IPS-NIHi7 (cell line): ENCODE measurements around the gene KCNAB1.
"Not testable (repeated sequence)": the region's sequence is repeated elsewhere in the genome, so short reads cannot be mapped to it uniquely, and the experiment has no call there.

Experiments
- DNase-seq: peaks from one replicate; pipeline ENCODE4 v3.0.0; 2012; ENCODE audit warnings: mixed read lengths; ENCODE audit errors: extremely low spot score

Gene KCNAB1

GRCh38 chr3:156120528-156121251, at the start of gene KCNAB1:
Gene KCNAB1 (plus strand): TSS chr3:156120578.
- DNase-seq, result no peak

- DNase-seq, result no peak
These were observed 49.3 kb upstream of the KCNAB1 start for GRCh38 chr3:156071031-156071430.

- DNase-seq, result not testable (repeated sequence)
These were observed 47.3 kb upstream of the KCNAB1 start for GRCh38 chr3:156072950-156073657.

- no peak for DNase-seq
These were observed 30.3 kb upstream of the KCNAB1 start for GRCh38 chr3:156090126-156090525.

- DNase-seq, result peak; percentile 22
These were observed 26.4 kb upstream of the KCNAB1 start for GRCh38 chr3:156093964-156094363.

GRCh38 chr3:156094391-156094790, 26.0 kb upstream of the KCNAB1 start:
- no peak for DNase-seq

- DNase-seq, result not testable (repeated sequence)
These were observed 24.7 kb upstream of the KCNAB1 start for GRCh38 chr3:156095652-156096051.

GRCh38 chr3:156098437-156099035, 21.8 kb upstream of the KCNAB1 start:
- no peak for DNase-seq

- not testable (repeated sequence) for DNase-seq
These were observed 21.0 kb upstream of the KCNAB1 start for GRCh38 chr3:156099348-156099747.

- DNase-seq, result not testable (repeated sequence)
These were observed 20.4 kb upstream of the KCNAB1 start for GRCh38 chr3:156099984-156100383.

- no peak for DNase-seq
These were observed 18.0 kb upstream of the KCNAB1 start for GRCh38 chr3:156102267-156102931.

- DNase-seq, result peak; percentile 56
These were observed 13.5 kb upstream of the KCNAB1 start for GRCh38 chr3:156106721-156107373.

GRCh38 chr3:156107504-156107903, 12.9 kb upstream of the KCNAB1 start:
- no peak for DNase-seq

- no peak for DNase-seq
These were observed 11.8 kb upstream of the KCNAB1 start for GRCh38 chr3:156108616-156109015.

- DNase-seq, result no peak
These were observed 10.4 kb upstream of the KCNAB1 start for GRCh38 chr3:156109989-156110388.

GRCh38 chr3:156126467-156126866, 6.1 kb downstream of the KCNAB1 start:
- no peak for DNase-seq

GRCh38 chr3:156131241-156131640, 10.9 kb downstream of the KCNAB1 start:
- DNase-seq, result no peak

GRCh38 chr3:156131799-156132198, 11.4 kb downstream of the KCNAB1 start:
- DNase-seq, result no peak

- no peak for DNase-seq
These were observed 11.9 kb downstream of the KCNAB1 start for GRCh38 chr3:156132313-156132712.

- DNase-seq, result no peak
These were observed 12.7 kb downstream of the KCNAB1 start for GRCh38 chr3:156133076-156133475.

- DNase-seq, result no peak
These were observed 15.7 kb downstream of the KCNAB1 start for GRCh38 chr3:156135921-156136638.
